ENCODE results near the gene DACT3.

- TF ChIP-seq, protein P1, sequence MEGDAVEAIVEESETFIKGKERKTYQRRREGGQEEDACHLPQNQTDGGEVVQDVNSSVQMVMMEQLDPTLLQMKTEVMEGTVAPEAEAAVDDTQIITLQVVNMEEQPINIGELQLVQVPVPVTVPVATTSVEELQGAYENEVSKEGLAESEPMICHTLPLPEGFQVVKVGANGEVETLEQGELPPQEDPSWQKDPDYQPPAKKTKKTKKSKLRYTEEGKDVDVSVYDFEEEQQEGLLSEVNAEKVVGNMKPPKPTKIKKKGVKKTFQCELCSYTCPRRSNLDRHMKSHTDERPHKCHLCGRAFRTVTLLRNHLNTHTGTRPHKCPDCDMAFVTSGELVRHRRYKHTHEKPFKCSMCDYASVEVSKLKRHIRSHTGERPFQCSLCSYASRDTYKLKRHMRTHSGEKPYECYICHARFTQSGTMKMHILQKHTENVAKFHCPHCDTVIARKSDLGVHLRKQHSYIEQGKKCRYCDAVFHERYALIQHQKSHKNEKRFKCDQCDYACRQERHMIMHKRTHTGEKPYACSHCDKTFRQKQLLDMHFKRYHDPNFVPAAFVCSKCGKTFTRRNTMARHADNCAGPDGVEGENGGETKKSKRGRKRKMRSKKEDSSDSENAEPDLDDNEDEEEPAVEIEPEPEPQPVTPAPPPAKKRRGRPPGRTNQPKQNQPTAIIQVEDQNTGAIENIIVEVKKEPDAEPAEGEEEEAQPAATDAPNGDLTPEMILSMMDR (conservative IDR thresholded peaks at IDR 0.05 in 1 of 2, IDR thresholded peaks at IDR 0.05 in 1 of 2; ENCODE audit: low read depth in 1 of 2, low read length in 2 of 2) = no peak
- TF ChIP-seq EZH2 (IDR thresholded peaks at IDR 0.05; ENCODE audit: low read length, missing control alignments) = no peak
Observed at GRCh38 chr19:46696052-46696451, 35.1 kb upstream of the DACT3 start.
